Neural cell (in vitro differentiated cells): ENCODE data around the gene S1PR5. TPM values are rescaled to one million over a fixed set of nuclear protein-coding genes. Genes with fewer than 3 reads are reported as not detected.

Experiments used
- H2AFZ ChIP-seq: fragments of 200-600, 300-800 bp; sonication (generic), shearing (Covaris generic); 2 replicates; pipeline ENCODE4 v1.6.0; 2014; ENCODE audit warnings: low read depth, mild to moderate bottlenecking, antibody characterized with exemption, low read length, moderate library complexity
- H3F3A ChIP-seq: fragments of 200-600 bp; shearing (Covaris generic); 2 replicates; pipeline ENCODE4 v1.6.1; 2016; ENCODE audit warnings: mild to moderate bottlenecking, moderate library complexity, mixed read lengths, antibody characterized with exemption, low read length; ENCODE audit not compliant: insufficient read depth, poor library complexity, severe bottlenecking
- H3K27ac ChIP-seq: fragments of 200-600, 300-800 bp; sonication (generic), shearing (Covaris generic); 2 replicates; pipeline ENCODE4 v1.5.1; 2014; ENCODE audit warnings: mild to moderate bottlenecking, low read length, moderate library complexity
- H3K27me3 ChIP-seq: fragments of 300-800, 200-600 bp; sonication (generic), shearing (Covaris generic); 2 replicates; pipeline ENCODE4 v1.6.0; 2014; ENCODE audit warnings: mild to moderate bottlenecking, low read depth, low read length, moderate library complexity; ENCODE audit not compliant: insufficient read depth
- H3K36me3 ChIP-seq: fragments of 300-800, 200-600 bp; sonication (generic), shearing (Covaris generic); 2 replicates; pipeline ENCODE4 v1.5.1; 2014; ENCODE audit warnings: mild to moderate bottlenecking, antibody characterized with exemption, low read length, moderate library complexity; ENCODE audit not compliant: insufficient read depth
- H3K4me2 ChIP-seq: fragments of 300-800, 200-600 bp; sonication (generic), shearing (Covaris generic); 2 replicates; pipeline ENCODE4 v1.6.0; 2014; ENCODE audit warnings: mild to moderate bottlenecking, low read length
- H3K4me3 ChIP-seq: fragments of 300-800, 200-600 bp; sonication (generic), shearing (Covaris generic); 2 replicates; pipeline ENCODE4 v1.5.1; 2014; ENCODE audit warnings: mild to moderate bottlenecking, low read length, moderate library complexity
- H3K79me2 ChIP-seq: fragments of 200-600 bp; shearing (Covaris generic); replicated peaks from 2 replicates; pipeline ENCODE4 v1.6.0; 2014; ENCODE audit warnings: mild to moderate bottlenecking, low read length, moderate library complexity; ENCODE audit not compliant: insufficient read depth
- H3K9ac ChIP-seq: fragments of 300-800, 200-600 bp; sonication (generic), shearing (Covaris generic); 2 replicates; pipeline ENCODE4 v1.6.1; 2016; ENCODE audit warnings: mild to moderate bottlenecking, low read length, mixed read lengths
- H3K9me2 ChIP-seq: fragments of 200-600 bp; shearing (Covaris generic); 2 replicates; pipeline ENCODE4 v1.6.1; 2016; ENCODE audit warnings: mild to moderate bottlenecking, low read length, mixed read lengths; ENCODE audit not compliant: insufficient read depth
- H3K9me3 ChIP-seq: fragments of 200-600, 300-800 bp; sonication (generic), shearing (Covaris generic); 2 replicates; pipeline ENCODE4 v1.6.1; 2016; ENCODE audit warnings: mild to moderate bottlenecking, mixed run types, low read length, moderate library complexity, mixed read lengths
- H4K20me1 ChIP-seq: fragments of 200-600 bp; shearing (Covaris generic); 2 replicates; pipeline ENCODE4 v1.6.1; 2016; ENCODE audit warnings: mild to moderate bottlenecking, mixed run types; ENCODE audit not compliant: insufficient read depth
- CTCF ChIP-seq: fragments of 450-650 bp; IDR thresholded peaks from 2 replicates; pipeline ENCODE4 v1.5.1; 2014; ENCODE audit warnings: antibody characterized with exemption, mild to moderate bottlenecking, moderate library complexity; ENCODE audit not compliant: poor library complexity, severe bottlenecking
- EP300 ChIP-seq: fragments of 450-650 bp; conservative IDR thresholded peaks from 2 replicates; pipeline ENCODE4 v1.6.1; 2014; ENCODE audit warnings: antibody characterized with exemption, mild to moderate bottlenecking, moderate library complexity; ENCODE audit not compliant: poor library complexity, severe bottlenecking
- EZH2 ChIP-seq: fragments of 200-600, 300-800 bp; shearing (Covaris generic), sonication (generic); IDR thresholded peaks from 2 replicates; pipeline ENCODE4 v1.6.1; 2014; ENCODE audit warnings: antibody characterized with exemption, low read length, borderline replicate concordance, mild to moderate bottlenecking; ENCODE audit not compliant: insufficient read depth, poor library complexity, severe bottlenecking
- MXI1 ChIP-seq: fragments of 450-650 bp; conservative IDR thresholded peaks from 2 replicates; pipeline ENCODE4 v1.6.1; 2014; ENCODE audit warnings: antibody characterized with exemption, mild to moderate bottlenecking; ENCODE audit not compliant: poor library complexity, severe bottlenecking
- POLR2AphosphoS5 ChIP-seq: IDR thresholded peaks from 2 replicates; pipeline ENCODE4 v1.6.1; 2012
- RAD21 ChIP-seq: fragments of 450-650 bp; conservative IDR thresholded peaks from 2 replicates; pipeline ENCODE4 v1.6.1; 2014; ENCODE audit warnings: antibody characterized with exemption, mild to moderate bottlenecking, moderate library complexity
- REST ChIP-seq: IDR thresholded peaks from 2 replicates; pipeline ENCODE4 v1.6.1; 2012; ENCODE audit warnings: borderline replicate concordance
- SMC3 ChIP-seq: fragments of 450-650 bp; conservative IDR thresholded peaks from 2 replicates; pipeline ENCODE4 v1.6.1; 2014; ENCODE audit warnings: antibody characterized with exemption, mild to moderate bottlenecking, moderate library complexity; ENCODE audit not compliant: poor library complexity
- TAF1 ChIP-seq: IDR thresholded peaks from 2 replicates; pipeline ENCODE4 v1.6.1; 2012; ENCODE audit warnings: low read depth
- polyA plus RNA-seq: library from polyadenylated mRNA; depleted of rRNA; stranded (reverse); fragments of >200 nt; gene quantifications from 2 replicates; pipeline ENCODE4 v1.2.3, GENCODE V29; 2014

Gene S1PR5
- polyA plus RNA-seq, 1 donor from 2014 or later: not detected

GRCh38 chr19:10500247-10500592, 17.0 kb downstream of the S1PR5 start:
- Histone ChIP-seq H3K4me2 (no peak overlapping the region), H4K20me1 (no peaks in the 10 kb centered on the region), H3K27me3 (no peaks in the 10 kb centered on the region), H3K79me2 (peaks cover 9% of the 10 kb centered on the region), H3K27ac (no peak overlapping the region), H3F3A (no peaks in the 10 kb centered on the region), H3K36me3 (no peaks in the 10 kb centered on the region), H3K9ac (no peak overlapping the region), H2AFZ (no peak overlapping the region), H3K4me3 (no peak overlapping the region), H3K9me2 (no peaks in the 10 kb centered on the region), H3K9me3 (no peaks in the 10 kb centered on the region)
- TF ChIP-seq POLR2AphosphoS5: no peak
- TF ChIP-seq MXI1: no peak
- no peak for TF ChIP-seq CTCF
- no peak for TF ChIP-seq EZH2
- no peak for TF ChIP-seq RAD21
- TF ChIP-seq REST: no peak
- TF ChIP-seq EP300: no peak
- TF ChIP-seq SMC3: no peak
- no peak for TF ChIP-seq TAF1

- H3K4me2 ChIP-seq: no peak overlapping the region
- peaks cover 9% of the 10 kb centered on the region for H3K79me2 ChIP-seq
- TF ChIP-seq SMC3 (no peak), EP300 (no peak), EZH2 (no peak), REST (no peak), MXI1 (no peak), POLR2AphosphoS5 (no peak)
Observed at GRCh38 chr19:10499550-10500246, 17.5 kb downstream of the S1PR5 start.

More at GRCh38 chr19:10499550-10500246, 17.5 kb downstream of the S1PR5 start:
- Histone ChIP-seq H3K4me3 (no peak overlapping the region), H4K20me1 (no peaks in the 10 kb centered on the region), H3F3A (no peaks in the 10 kb centered on the region), H3K9me2 (no peaks in the 10 kb centered on the region), H3K9ac (no peak overlapping the region), H3K9me3 (no peaks in the 10 kb centered on the region), H3K27ac (no peak overlapping the region), H2AFZ (no peak overlapping the region), H3K27me3 (no peaks in the 10 kb centered on the region), H3K36me3 (no peaks in the 10 kb centered on the region)
